ENCODE results near the gene PLCG2. TPM values are rescaled to one million over a fixed set of nuclear protein-coding genes. Genes with fewer than 3 reads are reported as not detected.

PLCG2 gene
- total and polyA plus RNA-seq, 2 of the 8 experiments (the other 6 are each of a cell fraction or from before 2014, with no cell fraction given) = 6.1 to 6.9 TPM

DNA sequence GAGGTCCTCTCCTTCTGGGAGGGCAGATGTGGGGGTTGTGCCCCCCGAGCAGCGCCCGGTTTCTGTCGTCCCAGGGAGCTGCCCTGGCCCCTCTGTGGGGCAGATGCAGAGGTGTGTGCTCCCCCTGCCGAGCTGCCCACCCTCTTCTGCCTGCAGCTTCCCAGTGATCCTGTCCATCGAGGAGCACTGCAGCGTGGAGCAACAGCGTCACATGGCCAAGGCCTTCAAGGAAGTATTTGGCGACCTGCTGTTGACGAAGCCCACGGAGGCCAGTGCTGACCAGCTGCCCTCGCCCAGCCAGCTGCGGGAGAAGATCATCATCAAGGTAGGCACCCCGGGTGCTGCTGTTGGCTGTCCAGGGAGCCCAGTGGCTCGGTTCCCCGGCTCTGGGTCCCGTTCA lies 121.4 kb downstream of the PLCG2 start (continued):
- no peak for TF ChIP-seq CREB1 (IDR thresholded peaks at IDR 0.05)
